H9 (cell line): ENCODE results near the gene SDF2. TPM values are rescaled to one million over a fixed set of nuclear protein-coding genes. Genes with fewer than 3 reads are reported as not detected.

Experiments used
- DNase-seq: peaks from one replicate; pipeline ENCODE4 v3.0.0-alpha.2; 2017
- H2AFZ ChIP-seq: one replicate; pipeline ENCODE4 v1.6.1; 2013; ENCODE audit warnings: mild to moderate bottlenecking, low read length, control low read depth, moderate library complexity
- H2AK5ac ChIP-seq: 2 replicates; pipeline ENCODE4 v1.6.1; 2013; ENCODE audit warnings: low read length, control low read depth, mixed read lengths; ENCODE audit not compliant: insufficient read length
- H2BK120ac ChIP-seq: one replicate; pipeline ENCODE4 v1.6.1; 2013; ENCODE audit warnings: low read depth, mild to moderate bottlenecking, low read length, control low read depth, inconsistent platforms; ENCODE audit not compliant: poor library complexity, severe bottlenecking
- H2BK12ac ChIP-seq: 2 replicates; pipeline ENCODE4 v1.6.1; 2013; ENCODE audit warnings: low read length, control low read depth, mixed read lengths, low read depth; ENCODE audit not compliant: insufficient read length
- H2BK15ac ChIP-seq: 2 replicates; pipeline ENCODE4 v1.6.1; 2013; ENCODE audit warnings: low read depth, low read length, control low read depth
- H2BK20ac ChIP-seq: one replicate; pipeline ENCODE4 v1.6.1; 2013; ENCODE audit warnings: low read depth, mild to moderate bottlenecking, low read length, control low read depth, inconsistent platforms; ENCODE audit not compliant: poor library complexity, severe bottlenecking
- H2BK5ac ChIP-seq: 2 replicates; pipeline ENCODE4 v1.6.1; 2013; ENCODE audit warnings: low read length, control low read depth, mixed read lengths; ENCODE audit not compliant: insufficient read length
- H3K14ac ChIP-seq: 2 replicates; pipeline ENCODE4 v1.6.1; 2013; ENCODE audit warnings: low read length, control low read depth; ENCODE audit not compliant: insufficient read depth
- H3K18ac ChIP-seq: 2 replicates; pipeline ENCODE4 v1.6.1; 2013; ENCODE audit warnings: low read depth, mild to moderate bottlenecking, mixed read lengths, low read length, control low read depth; ENCODE audit not compliant: insufficient read length
- H3K23ac ChIP-seq: 2 replicates; pipeline ENCODE4 v1.6.1; 2013; ENCODE audit warnings: low read length, control low read depth, mixed read lengths, low read depth; ENCODE audit not compliant: insufficient read length
- H3K23me2 ChIP-seq: 2 replicates; pipeline ENCODE4 v1.6.1; 2013; ENCODE audit warnings: low read depth, mild to moderate bottlenecking, mixed read lengths, low read length, control low read depth; ENCODE audit not compliant: insufficient read length, poor library complexity, severe bottlenecking
- H3K27ac ChIP-seq: 2 replicates; pipeline ENCODE4 v1.5.1; 2013; ENCODE audit warnings: low read length, control low read depth, mixed read lengths, low read depth; ENCODE audit not compliant: insufficient read length
- H3K27me3 ChIP-seq: 2 replicates; pipeline ENCODE4 v1.6.1; 2013; ENCODE audit warnings: low read length, control low read depth, inconsistent platforms; ENCODE audit not compliant: insufficient read depth
- H3K4ac ChIP-seq: 2 replicates; pipeline ENCODE4 v1.6.1; 2013; ENCODE audit warnings: low read depth, mild to moderate bottlenecking, control low read depth, inconsistent platforms, low read length, moderate library complexity
- H3K4me1 ChIP-seq: 2 replicates; pipeline ENCODE4 v1.6.1; 2013; ENCODE audit warnings: low read length, control low read depth, inconsistent platforms; ENCODE audit not compliant: insufficient read depth
- H3K4me2 ChIP-seq: 2 replicates; pipeline ENCODE4 v1.6.1; 2013; ENCODE audit warnings: low read length, control low read depth, mixed read lengths; ENCODE audit not compliant: insufficient read length, insufficient read depth
- H3K56ac ChIP-seq: 2 replicates; pipeline ENCODE4 v1.6.1; 2013; ENCODE audit warnings: low read depth, mild to moderate bottlenecking, mixed read lengths, low read length, control low read depth; ENCODE audit not compliant: insufficient read length
- H3K79me1 ChIP-seq: 2 replicates; pipeline ENCODE4 v1.6.1; 2013; ENCODE audit warnings: low read depth, mild to moderate bottlenecking, moderate library complexity, low read length, control low read depth, inconsistent platforms; ENCODE audit not compliant: insufficient read depth, poor library complexity, severe bottlenecking
- H3K79me2 ChIP-seq: 2 replicates; pipeline ENCODE4 v1.6.1; 2013; ENCODE audit warnings: low read length, control low read depth, inconsistent platforms; ENCODE audit not compliant: insufficient read depth
- H3K9ac ChIP-seq: 2 replicates; pipeline ENCODE4 v1.6.1; 2013; ENCODE audit warnings: low read length, control low read depth, mixed read lengths; ENCODE audit not compliant: insufficient read length; ENCODE audit errors: extremely low read depth
- H3K9me3 ChIP-seq: one replicate; pipeline ENCODE4 v1.6.1; 2013; ENCODE audit warnings: low read depth, low read length, inconsistent platforms; ENCODE audit not compliant: control insufficient read depth
- H3T11ph ChIP-seq: one replicate; pipeline ENCODE4 v1.6.1; 2013; ENCODE audit warnings: mild to moderate bottlenecking, low read length, control low read depth, inconsistent platforms
- H4K20me1 ChIP-seq: one replicate; pipeline ENCODE4 v1.6.1; 2013; ENCODE audit not compliant: control insufficient read depth, insufficient read length, insufficient read depth
- H4K5ac ChIP-seq: 2 replicates; pipeline ENCODE4 v1.6.1; 2013; ENCODE audit warnings: low read depth, mild to moderate bottlenecking, mixed read lengths, low read length, control low read depth; ENCODE audit not compliant: insufficient read length
- H4K8ac ChIP-seq: replicated peaks from 2 replicates; pipeline ENCODE4 v1.6.1; 2013; ENCODE audit warnings: low read length, control low read depth, mixed read lengths, low read depth; ENCODE audit not compliant: insufficient read length
- H4K91ac ChIP-seq: 2 replicates; pipeline ENCODE4 v1.6.1; 2013; ENCODE audit warnings: low read depth, mild to moderate bottlenecking, moderate library complexity, mixed read lengths, low read length, control low read depth; ENCODE audit not compliant: insufficient read length
- H3K27ac Mint-ChIP-seq, 3 experiments: 2 replicates in 2 of 3; 3 replicates in 1 of 3; pipeline ENCODE4 v1.8.0; 2020 to 2021; ENCODE audit warnings: mixed read lengths in 3 of 3, mild to moderate bottlenecking in 1 of 3, moderate library complexity in 1 of 3
- H3K27me3 Mint-ChIP-seq: 2 replicates; pipeline ENCODE4 v1.8.0; 2021; ENCODE audit warnings: low read depth, mild to moderate bottlenecking, moderate library complexity, mixed read lengths
- H3K36me3 Mint-ChIP-seq, 3 experiments: 2 replicates in 2 of 3; 3 replicates in 1 of 3; pipeline ENCODE4 v1.8.0; 2020 to 2021; ENCODE audit warnings: low read depth in 3 of 3, mixed read lengths in 3 of 3; ENCODE audit not compliant: insufficient read depth in 1 of 3
- H3K4me1 Mint-ChIP-seq, 2 experiments: 2 replicates each; pipeline ENCODE4 v1.8.0; 2020; ENCODE audit warnings: mixed read lengths in 2 of 2
- H3K4me3 Mint-ChIP-seq, 2 experiments: 2 replicates in 1 of 2; 3 replicates in 1 of 2; pipeline ENCODE4 v1.8.0; 2020 to 2021; ENCODE audit warnings: mild to moderate bottlenecking in 2 of 2, mixed read lengths in 2 of 2, moderate library complexity in 1 of 2
- H3K9me3 Mint-ChIP-seq, 2 experiments: 2 replicates in 1 of 2; 3 replicates in 1 of 2; pipeline ENCODE4 v1.8.0; 2020; ENCODE audit warnings: mild to moderate bottlenecking in 2 of 2, mixed read lengths in 2 of 2, moderate library complexity in 1 of 2
- CTCF ChIP-seq: fragments of 200-600 bp; sonication (generic); conservative IDR thresholded peaks from 3 replicates; pipeline ENCODE4 v1.8.0; 2021; ENCODE audit warnings: antibody characterized with exemption, mild to moderate bottlenecking
- WGBS: extraction: QIAGEN DNeasy Blood & Tissue Kit; methylation state at CpG from one replicate; pipeline ENCODE4 v1.1.7; 2013; ENCODE audit warnings: missing lambda C conversion rate, low lambda C conversion rate, mixed read lengths; ENCODE audit not compliant: insufficient read length; ENCODE audit errors: extremely low coverage; 5-methylcytosine and 5-hydroxymethylcytosine counted together
- total RNA-seq: library from RNA; stranded (reverse); gene quantifications from 2 replicates; pipeline ENCODE4 v1.2.1, GENCODE V29; 2021

Gene SDF2
- total RNA-seq, 1 experiment from 2014 or later: 40.2 TPM

DNA sequence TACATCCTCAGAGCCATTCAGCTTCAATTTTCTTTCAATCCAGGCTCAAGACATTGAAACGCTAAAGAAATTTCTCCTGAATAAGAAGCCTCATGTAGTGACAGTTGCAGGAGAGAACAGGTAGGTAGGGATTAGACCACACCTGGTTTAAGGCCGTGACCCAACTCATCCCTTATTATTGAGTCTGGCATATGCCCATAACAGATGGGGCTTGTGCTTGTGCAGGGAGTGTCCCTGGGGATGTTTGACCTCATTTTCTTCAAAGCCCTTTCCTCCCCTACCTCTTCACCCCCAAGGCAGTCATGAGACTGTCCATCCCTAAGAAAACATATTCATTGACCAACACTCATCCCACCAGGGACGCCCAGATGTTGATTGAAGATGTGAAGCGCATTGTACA is 24.6 kb upstream of the SDF2 start:
- H3K36me3 Mint-ChIP-seq: peaks cover 73 to 98% (median 93%) of the 10 kb centered on the region in 3 experiments; a peak in 6 of 7 replicates
- Histone ChIP-seq H3K79me1 (no peaks in the 10 kb centered on the region), H3K4me1 (no peaks in the 10 kb centered on the region), H2BK15ac (no peak overlapping the region), H2BK20ac (no peak overlapping the region), H2AK5ac (no peak overlapping the region), H3K79me2 (no peaks in the 10 kb centered on the region), H2AFZ (no peak overlapping the region), H3T11ph (no peak overlapping the region), H4K91ac (no peak overlapping the region), H3K27me3 (peaks cover 1% of the 10 kb centered on the region; the same call in 1 of the 2 replicates), H2BK12ac (no peak overlapping the region), H3K14ac (no peak overlapping the region), H3K18ac (no peak overlapping the region), H2BK120ac (no peak overlapping the region), H3K4me2 (no peak overlapping the region), H3K27ac (no peak overlapping the region), H3K23me2 (no peaks in the 10 kb centered on the region), H4K20me1 (no peaks in the 10 kb centered on the region), H3K9me3 (no peaks in the 10 kb centered on the region), H3K23ac (no peak overlapping the region), H4K8ac (no peak overlapping the region), H3K9ac (no peak overlapping the region), H2BK5ac (no peak overlapping the region), H3K56ac (no peak overlapping the region), H4K5ac (no peak overlapping the region), H3K4ac (no peak overlapping the region)
- TF ChIP-seq CTCF: no peak
- no peaks in the 10 kb centered on the region for H3K9me3 Mint-ChIP-seq
- WGBS: no CpG with 5 or more reads among the region's 4 CpGs
- H3K4me3 Mint-ChIP-seq: no peak overlapping the region
- H3K27me3 Mint-ChIP-seq: no peaks in the 10 kb centered on the region
- H3K27ac Mint-ChIP-seq: no peak overlapping the region
- H3K4me1 Mint-ChIP-seq: no peaks in the 10 kb centered on the region
- DNase-seq: no peak
